Erythroblast (primary cell): Measurements from ENCODE around the gene SLC35F4.

Experiments
- GATA1 ChIP-seq: IDR thresholded peaks from 2 replicates; pipeline ENCODE4 v1.6.1; 2011; ENCODE audit warnings: low read depth, mild to moderate bottlenecking, control low read depth, low read length, moderate library complexity
- POLR2A ChIP-seq: IDR thresholded peaks from 2 replicates; pipeline ENCODE4 v1.6.1; 2011; ENCODE audit warnings: mild to moderate bottlenecking, low read length

GRCh38 chr14:57671021-57671420, 194.9 kb downstream of the SLC35F4 start:
- no peak for TF ChIP-seq POLR2A
- no peak for TF ChIP-seq GATA1
